CD4-positive, alpha-beta T cell (primary cell): ENCODE measurements around the gene SERPINB6. TPM values are rescaled to one million over a fixed set of nuclear protein-coding genes. Genes with fewer than 3 reads are reported as not detected.

Source experiments
- ATAC-seq: fragments of 200-7000 bp; cut with Tn5 transposase; one replicate; pipeline ENCODE4 v1.10.0; 2022; ENCODE audit warnings: mild to moderate bottlenecking; ENCODE audit not compliant: poor library complexity
- CTCF ChIA-PET: fragments of 350-600 bp; sonication (Branson Sonifier 250); formaldehyde crosslinking; loops from one replicate; lab custom pipeline; 2021; ENCODE audit warnings: antibody characterized with exemption, inconsistent platforms; lab: Charles Lee
- POLR2A ChIA-PET: fragments of 350-600 bp; sonication (Branson Sonifier 250); formaldehyde crosslinking; loops from one replicate; lab custom pipeline; 2021; ENCODE audit warnings: antibody characterized with exemption, inconsistent platforms; lab: Charles Lee
- DNase-seq, 14 experiments: peaks; one replicate each; pipeline ENCODE4 v3.0.0-alpha.2; 2013 to 2020; ENCODE audit warnings: mixed read lengths in 2 of 14
- H3K27ac ChIP-seq, 2 donors: one replicate each; pipeline versions ENCODE4 v1.5.1 to v1.7.0; 2013; ENCODE audit warnings: low read length in 2 of 2, low read depth in 1 of 2, mild to moderate bottlenecking in 1 of 2
- H3K27me3 ChIP-seq, 2 experiments: 1 replicate in 1 of 2; 2 replicates in 1 of 2; pipeline versions ENCODE4 v1.6.1 to v1.7.0; 2013; ENCODE audit warnings: low read length in 2 of 2, control low read depth in 1 of 2, mild to moderate bottlenecking in 1 of 2, moderate library complexity in 1 of 2; ENCODE audit not compliant: insufficient read depth in 2 of 2, control insufficient read depth in 1 of 2
- H3K36me3 ChIP-seq: one replicate; pipeline ENCODE4 v1.6.1; 2013; ENCODE audit warnings: low read length, control low read depth; ENCODE audit not compliant: insufficient read depth
- H3K4me1 ChIP-seq: one replicate; pipeline ENCODE4 v1.6.1; 2013; ENCODE audit warnings: low read length, control low read depth; ENCODE audit not compliant: insufficient read depth
- H3K4me3 ChIP-seq: one replicate; pipeline ENCODE4 v1.5.1; 2013; ENCODE audit warnings: mild to moderate bottlenecking, low read length, moderate library complexity
- H3K9me3 ChIP-seq, 2 experiments: 1 replicate in 1 of 2; 2 replicates in 1 of 2; pipeline versions ENCODE4 v1.6.1 to v1.7.0; 2013; ENCODE audit warnings: low read length in 2 of 2, mild to moderate bottlenecking in 2 of 2, control low read depth in 1 of 2, moderate library complexity in 1 of 2; ENCODE audit not compliant: control insufficient read depth in 1 of 2, insufficient read depth in 1 of 2
- H3K27ac Mint-ChIP-seq: one replicate; pipeline ENCODE4 v1.8.0; 2020; ENCODE audit warnings: mixed read lengths
- H3K27me3 Mint-ChIP-seq: one replicate; pipeline ENCODE4 v1.8.0; 2021; ENCODE audit warnings: mixed read lengths
- H3K36me3 Mint-ChIP-seq: one replicate; pipeline ENCODE4 v1.8.0; 2021; ENCODE audit warnings: low read depth, mixed read lengths
- H3K4me1 Mint-ChIP-seq: one replicate; pipeline ENCODE4 v1.8.0; 2021; ENCODE audit warnings: low read depth, mixed read lengths
- H3K4me3 Mint-ChIP-seq: one replicate; pipeline ENCODE4 v1.8.0; 2020; ENCODE audit warnings: mild to moderate bottlenecking, mixed read lengths
- H3K9me3 Mint-ChIP-seq: one replicate; pipeline ENCODE4 v1.8.0; 2020; ENCODE audit warnings: mixed read lengths
- intact Hi-C, 2 experiments: fragments of 100-400 bp; cut with DNase I in 1 of 2; cut with micrococcal nuclease in 1 of 2; formaldehyde crosslinking; loops; one replicate each; pipeline versions ENCODE4 v1.15.1 to v1.9.0; 2023 to 2025; cut with DNase I, micrococcal nuclease
- total RNA-seq, 174 experiments: library from RNA in 2 of 174; stranded (reverse) in 2 of 174; gene quantifications; one replicate each; pipeline ENCODE4 v1.2.3 and lab custom pipeline; 2021 to 2026
- TF ChIP-seq, protein P1 (sequence below): fragments of 200-600 bp; IDR thresholded peaks from one replicate; pipeline ENCODE4 v1.8.0; 2022; ENCODE audit warnings: antibody characterized with exemption, mild to moderate bottlenecking

The SERPINB6 gene
- total RNA-seq, 2 experiments from 2014 or later: 11.0 to 11.9 TPM

DNA sequence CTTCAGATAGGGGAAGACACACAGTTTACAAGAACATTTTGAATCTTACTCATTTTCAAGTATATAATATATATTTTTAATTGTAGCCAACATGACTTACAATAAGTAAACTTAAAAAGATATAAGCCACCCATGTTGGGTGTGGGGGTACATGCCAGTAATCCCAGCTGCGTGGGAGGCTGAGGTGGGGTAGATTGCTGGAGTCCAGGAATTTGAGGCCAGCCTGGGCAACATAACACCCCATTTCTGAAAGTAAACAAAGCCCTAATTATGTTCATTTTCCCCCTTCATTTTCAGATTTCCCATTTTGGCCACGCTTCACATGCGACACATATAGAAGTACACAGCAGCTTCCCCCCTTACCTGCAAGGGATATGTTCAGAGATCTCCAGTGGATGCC lies 30.5 kb downstream of the SERPINB6 start:
- DNase-seq (no peak), ATAC-seq (no peak)
- intact Hi-C loops: loop anchor here (1.0 to 2.0 kb wide), 2 partner anchors 48 kb away; no protein-coding TSS in a partner anchor
- Mint-ChIP-seq H3K4me1 (peaks cover 66% of the 10 kb centered on the region), H3K4me3 (peak overlapping the region; percentile 85), H3K27me3 (no peaks in the 10 kb centered on the region), H3K36me3 (peaks cover 5% of the 10 kb centered on the region), H3K27ac (peak overlapping the region; percentile 90), H3K9me3 (no peaks in the 10 kb centered on the region)
- peak overlapping the region; percentile 66 for H3K4me3 ChIP-seq
- H3K4me1 ChIP-seq: peaks cover 69% of the 10 kb centered on the region
- CTCF ChIA-PET: interaction anchor here (0.9 to 2.5 kb wide), 6 partner anchors 9 to 123 kb away, joined by 3 to 8 read pairs (median 3); no protein-coding TSS in a partner anchor
- H3K9me3 ChIP-seq: peaks cover 0 to 26% of the 10 kb centered on the region in 2 experiments
- no peaks in the 10 kb centered on the region for H3K36me3 ChIP-seq
- peak overlapping the region; percentile 55 to 86 for H3K27ac ChIP-seq
- no peaks in the 10 kb centered on the region for H3K27me3 ChIP-seq
- POLR2A ChIA-PET: interaction anchor here (0.7 to 6.4 kb wide), 25 partner anchors 11 to 1077 kb away, joined by 3 to 168 read pairs (median 5); partner anchors contain the start of genes BPHL, NQO2, RIPK1 and SERPINB1
- TF ChIP-seq, protein P1, sequence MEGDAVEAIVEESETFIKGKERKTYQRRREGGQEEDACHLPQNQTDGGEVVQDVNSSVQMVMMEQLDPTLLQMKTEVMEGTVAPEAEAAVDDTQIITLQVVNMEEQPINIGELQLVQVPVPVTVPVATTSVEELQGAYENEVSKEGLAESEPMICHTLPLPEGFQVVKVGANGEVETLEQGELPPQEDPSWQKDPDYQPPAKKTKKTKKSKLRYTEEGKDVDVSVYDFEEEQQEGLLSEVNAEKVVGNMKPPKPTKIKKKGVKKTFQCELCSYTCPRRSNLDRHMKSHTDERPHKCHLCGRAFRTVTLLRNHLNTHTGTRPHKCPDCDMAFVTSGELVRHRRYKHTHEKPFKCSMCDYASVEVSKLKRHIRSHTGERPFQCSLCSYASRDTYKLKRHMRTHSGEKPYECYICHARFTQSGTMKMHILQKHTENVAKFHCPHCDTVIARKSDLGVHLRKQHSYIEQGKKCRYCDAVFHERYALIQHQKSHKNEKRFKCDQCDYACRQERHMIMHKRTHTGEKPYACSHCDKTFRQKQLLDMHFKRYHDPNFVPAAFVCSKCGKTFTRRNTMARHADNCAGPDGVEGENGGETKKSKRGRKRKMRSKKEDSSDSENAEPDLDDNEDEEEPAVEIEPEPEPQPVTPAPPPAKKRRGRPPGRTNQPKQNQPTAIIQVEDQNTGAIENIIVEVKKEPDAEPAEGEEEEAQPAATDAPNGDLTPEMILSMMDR: no peak

- DNase-seq: peak; percentile 56 to 92 (median 66)
- Mint-ChIP-seq H3K4me3 (peak overlapping the region; percentile 85), H3K27me3 (no peaks in the 10 kb centered on the region), H3K36me3 (peaks cover 5% of the 10 kb centered on the region), H3K4me1 (peaks cover 66% of the 10 kb centered on the region), H3K27ac (peak overlapping the region; percentile 90), H3K9me3 (no peaks in the 10 kb centered on the region)
- H3K27ac ChIP-seq: peak overlapping the region; percentile 55 to 86
- peak; percentile 73 for ATAC-seq
- peak overlapping the region; percentile 66 for H3K4me3 ChIP-seq
- H3K36me3 ChIP-seq: no peaks in the 10 kb centered on the region
- ChIA-PET POLR2A (interaction anchor here (0.5 to 6.4 kb wide), 33 partner anchors 9 to 1195 kb away, joined by 3 to 168 read pairs (median 3); partner anchors contain the start of genes BPHL, ECI2, NQO2 and RIPK1), CTCF (interaction anchor here (0.9 to 1.6 kb wide), 5 partner anchors 12 to 124 kb away, joined by 3 read pairs; no protein-coding TSS in a partner anchor)
- intact Hi-C loops: loop anchor here (1.0 to 2.0 kb wide), 2 partner anchors 49 kb away; no protein-coding TSS in a partner anchor
- TF ChIP-seq, protein P1: no peak
- no peaks in the 10 kb centered on the region for H3K27me3 ChIP-seq
- peaks cover 69% of the 10 kb centered on the region for H3K4me1 ChIP-seq
- H3K9me3 ChIP-seq: peaks cover 0 to 31% of the 10 kb centered on the region in 2 experiments
Measured at GRCh38 chr6:2940010-2940850, 31.1 kb downstream of the SERPINB6 start.

DNA sequence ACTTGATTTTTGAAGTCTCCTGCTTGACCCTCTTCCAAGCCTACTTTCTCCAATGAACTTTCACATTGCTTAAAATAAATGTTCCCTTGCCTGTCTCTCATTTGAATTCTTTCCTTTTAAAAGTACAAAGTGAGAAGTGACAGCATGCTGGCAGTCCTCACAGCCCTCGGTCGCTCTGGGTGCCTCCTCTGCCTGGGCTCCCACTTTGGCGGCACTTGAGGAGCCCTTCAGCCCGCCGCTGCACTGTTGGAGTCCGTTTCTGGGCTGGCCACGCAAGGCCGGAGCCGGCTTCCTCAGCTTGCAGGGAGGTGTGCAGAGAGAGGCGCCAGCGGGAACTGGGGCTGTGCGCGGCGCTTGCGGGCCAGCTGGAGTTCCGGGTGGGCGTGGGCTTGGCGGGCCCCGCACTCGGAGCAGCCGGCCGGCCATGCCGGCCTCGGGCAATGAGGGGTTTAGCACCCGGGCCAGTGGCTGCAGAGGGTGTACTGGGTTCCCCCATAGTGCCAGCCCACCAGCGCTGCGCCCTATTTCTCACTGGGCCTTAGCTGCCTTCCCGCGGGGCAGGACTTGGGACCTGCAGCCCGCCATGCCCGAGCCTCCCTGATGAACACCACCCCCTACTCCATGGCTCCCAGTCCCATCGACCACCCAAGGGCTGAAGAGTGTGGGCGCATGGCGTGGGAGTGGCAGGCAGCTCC lies 31.9 kb downstream of the SERPINB6 start:
- POLR2A ChIA-PET: interaction anchor here (0.5 to 6.4 kb wide), 28 partner anchors 10 to 1196 kb away, joined by 3 to 168 read pairs (median 4); partner anchors contain the start of genes BPHL, ECI2, NQO2 and RIPK1
- H3K4me3 Mint-ChIP-seq: no peak overlapping the region
- ATAC-seq (no peak), DNase-seq (no peak)
- intact Hi-C loops: loop anchor here (1.0 to 2.0 kb wide), 2 partner anchors 49 to 50 kb away; no protein-coding TSS in a partner anchor
- peak overlapping the region; percentile 90 for H3K27ac Mint-ChIP-seq
- no peaks in the 10 kb centered on the region for H3K9me3 Mint-ChIP-seq
- H3K4me1 Mint-ChIP-seq: peaks cover 61% of the 10 kb centered on the region
- Histone ChIP-seq H3K4me3 (no peak overlapping the region), H3K27me3 (no peaks in the 10 kb centered on the region), H3K4me1 (peaks cover 69% of the 10 kb centered on the region), H3K9me3 (peaks cover 0 to 31% of the 10 kb centered on the region in 2 experiments), H3K27ac (peak overlapping the region in 1 of 2 donors; percentile 86), H3K36me3 (no peaks in the 10 kb centered on the region)
- CTCF ChIA-PET: interaction anchor here (0.9 to 1.1 kb wide), 3 partner anchors 49 to 55 kb away, joined by 3 read pairs; no protein-coding TSS in a partner anchor
- TF ChIP-seq, protein P1: no peak
- no peaks in the 10 kb centered on the region for H3K27me3 Mint-ChIP-seq
- peaks cover 5% of the 10 kb centered on the region for H3K36me3 Mint-ChIP-seq
